H4 (cell line): Measurements from ENCODE around the gene FILIP1. TPM values are rescaled to one million over a fixed set of nuclear protein-coding genes. Genes with fewer than 3 reads are reported as not detected.
"Not testable (repeated sequence)": the region's sequence is repeated elsewhere in the genome, so short reads cannot be mapped to it uniquely, and the experiment has no call there.

Source experiments
- DNase-seq: peaks from one replicate; pipeline ENCODE4 v3.0.0-alpha.2; 2015; ENCODE audit warnings: low spot score
- total RNA-seq: library from RNA; depleted of rRNA; stranded (reverse); fragments of >200 nt; shearing (Covaris generic); gene quantifications from 2 replicates; pipeline ENCODE4 v1.2.3, GENCODE V29; 2014

Gene FILIP1
- total RNA-seq, 1 experiment from 2014 or later: 0.31 TPM

- DNase-seq: no peak
Observed at GRCh38 chr6:75419980-75420379, 73.6 kb downstream of the FILIP1 start.

GRCh38 chr6:75419416-75419815, 74.2 kb downstream of the FILIP1 start:
- DNase-seq: no peak

GRCh38 chr6:75418233-75418632, 75.4 kb downstream of the FILIP1 start:
- DNase-seq: no peak

GRCh38 chr6:75416443-75416842, 77.2 kb downstream of the FILIP1 start:
- DNase-seq: no peak

DNA sequence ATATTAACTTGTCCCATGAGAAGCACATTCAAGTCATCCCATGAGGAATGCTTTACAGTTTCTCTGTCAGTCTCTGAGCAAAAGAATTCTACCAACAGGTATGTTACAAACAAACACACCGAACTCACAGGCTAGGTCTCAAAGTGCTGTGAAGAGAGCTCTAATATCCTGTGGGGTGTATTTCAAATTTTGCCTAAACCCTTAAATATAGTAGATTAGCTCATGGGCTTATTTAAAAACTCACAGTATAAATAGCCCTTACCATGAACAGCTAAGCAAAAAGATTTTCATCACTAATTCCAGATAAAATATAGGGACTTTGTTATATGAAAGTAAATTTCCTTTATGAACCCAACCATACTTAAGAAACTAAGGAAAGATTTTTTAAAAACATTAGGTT, 77.8 kb downstream of the FILIP1 start:
- no peak for DNase-seq

DNA sequence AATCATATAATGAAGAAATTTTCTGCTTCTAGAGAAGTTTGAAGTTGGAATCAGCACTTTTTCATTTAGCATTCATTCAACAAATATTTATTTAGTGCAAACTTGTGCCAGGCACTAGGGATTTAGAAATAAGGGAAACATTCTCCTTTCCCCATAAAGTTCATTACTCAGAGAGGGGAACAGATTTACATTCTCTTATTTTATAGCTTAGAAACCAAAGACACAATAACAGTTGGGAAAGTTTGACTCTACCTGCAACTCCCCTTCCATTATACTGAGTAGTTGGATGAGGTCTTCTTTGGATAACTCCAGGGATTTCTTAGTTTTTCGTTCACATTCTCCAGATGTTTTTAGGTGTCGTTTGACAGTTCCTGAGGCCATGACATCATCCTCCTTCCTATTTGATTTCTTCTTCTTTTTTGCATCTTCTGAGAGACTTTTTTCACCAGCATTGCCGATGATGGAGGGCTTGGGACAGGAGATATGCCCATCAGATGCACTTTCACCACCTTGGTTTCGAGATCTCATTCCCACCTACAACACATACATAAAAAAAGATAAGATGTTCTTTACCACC, 79.1 kb downstream of the FILIP1 start:
- no peak for DNase-seq

DNA sequence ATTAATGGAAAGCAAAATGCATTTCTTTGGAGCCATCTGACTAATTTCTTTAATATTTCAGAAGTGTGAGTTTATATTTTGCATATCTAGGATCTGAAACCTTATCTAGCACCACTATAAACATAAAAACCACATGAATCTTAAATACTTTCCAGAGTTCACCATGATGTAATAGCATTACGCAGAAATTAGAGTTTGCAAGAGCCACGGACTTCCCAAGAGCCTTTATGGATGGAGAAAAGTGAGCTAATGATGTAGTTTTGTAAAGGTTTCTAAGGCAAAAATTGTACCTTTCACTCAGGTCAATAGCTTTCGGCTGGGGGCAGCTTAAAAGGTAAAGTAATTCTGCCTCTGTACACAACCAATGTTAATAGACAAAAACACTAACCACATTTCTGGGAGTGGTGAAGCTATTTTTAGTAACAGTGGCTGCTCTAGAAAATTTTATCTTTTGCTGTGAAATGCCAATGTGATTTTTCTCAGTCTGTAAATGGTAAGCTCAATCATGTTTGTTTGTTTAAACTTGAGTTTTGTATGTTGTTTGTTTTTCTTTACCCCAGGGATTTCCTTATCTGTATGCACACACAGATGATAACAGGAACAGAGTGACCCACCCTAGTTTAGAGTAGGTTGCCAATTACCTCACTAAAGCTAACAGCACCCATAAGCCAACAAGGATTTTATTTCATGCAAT, 80.5 kb downstream of the FILIP1 start:
- peak; percentile 68 for DNase-seq

DNA sequence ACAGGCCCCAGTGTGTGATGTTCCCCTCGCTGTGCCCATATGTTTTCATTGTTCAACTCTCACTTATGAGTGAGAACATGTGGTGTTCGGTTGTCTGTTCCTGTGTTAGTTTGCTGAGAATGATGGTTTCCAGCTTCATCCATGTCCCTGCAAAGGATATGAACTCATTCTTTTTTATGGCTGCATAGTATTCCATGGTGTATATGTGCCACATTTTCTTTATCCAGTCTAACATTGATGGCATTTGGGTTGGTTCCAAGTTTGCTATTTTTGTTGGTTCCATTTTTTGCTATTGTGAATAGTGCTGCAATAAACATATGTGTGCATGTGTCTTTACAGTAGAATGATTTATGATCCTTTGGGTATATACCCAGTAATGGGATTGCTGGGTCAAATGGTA, 83.0 kb downstream of the FILIP1 start:
- DNase-seq: not testable (repeated sequence)

- no peak for DNase-seq
Observed at GRCh38 chr6:75409928-75410327, 83.7 kb downstream of the FILIP1 start.

- DNase-seq: no peak
Observed at GRCh38 chr6:75409286-75409685, 84.3 kb downstream of the FILIP1 start.

DNA sequence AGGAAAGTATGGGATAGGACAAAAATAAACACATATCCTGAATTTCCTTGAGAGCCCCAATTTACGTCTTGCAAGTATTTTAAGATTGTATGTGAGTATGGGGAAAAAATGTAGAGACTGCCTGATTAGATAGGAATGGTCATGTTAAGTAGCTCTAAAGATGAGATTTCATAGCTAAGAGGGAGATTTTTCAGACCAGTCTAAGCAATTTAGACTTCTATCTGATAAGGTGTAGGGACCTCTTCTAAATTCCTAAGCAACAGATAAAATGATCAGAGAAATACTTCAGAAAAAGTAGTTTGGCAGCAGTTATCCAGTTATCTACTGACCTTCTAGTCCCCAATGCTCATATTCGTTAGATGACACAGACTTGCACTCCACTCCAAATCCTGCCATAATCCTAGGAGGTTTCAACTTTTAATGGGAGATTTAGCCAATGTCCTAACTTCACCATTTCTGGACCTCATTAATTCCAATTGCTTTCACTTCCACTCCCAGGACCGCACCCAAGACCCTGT, 90.0 kb downstream of the FILIP1 start:
- DNase-seq: no peak

GRCh38 chr6:75402296-75402695, 91.3 kb downstream of the FILIP1 start:
- DNase-seq: peak; percentile 79

GRCh38 chr6:75397656-75398465, 95.7 kb downstream of the FILIP1 start:
- no peak for DNase-seq

DNA sequence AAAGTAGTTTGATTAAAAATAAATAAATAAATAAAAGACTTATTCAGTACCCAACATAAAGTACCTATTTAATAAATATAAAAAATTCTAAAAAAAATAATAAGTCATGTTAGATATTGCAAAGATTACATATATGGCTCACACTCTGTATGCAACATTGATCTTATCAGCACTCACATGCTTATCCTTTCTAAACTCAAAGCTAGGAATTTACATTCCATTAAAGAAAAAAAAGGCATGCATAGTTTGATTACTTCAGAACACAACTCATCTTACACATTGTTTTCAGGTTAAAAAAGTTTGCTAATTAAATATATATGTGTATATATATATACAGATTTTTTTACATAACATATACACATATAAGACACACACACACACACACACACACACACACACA, 96.4 kb downstream of the FILIP1 start:
- no peak for DNase-seq

DNA sequence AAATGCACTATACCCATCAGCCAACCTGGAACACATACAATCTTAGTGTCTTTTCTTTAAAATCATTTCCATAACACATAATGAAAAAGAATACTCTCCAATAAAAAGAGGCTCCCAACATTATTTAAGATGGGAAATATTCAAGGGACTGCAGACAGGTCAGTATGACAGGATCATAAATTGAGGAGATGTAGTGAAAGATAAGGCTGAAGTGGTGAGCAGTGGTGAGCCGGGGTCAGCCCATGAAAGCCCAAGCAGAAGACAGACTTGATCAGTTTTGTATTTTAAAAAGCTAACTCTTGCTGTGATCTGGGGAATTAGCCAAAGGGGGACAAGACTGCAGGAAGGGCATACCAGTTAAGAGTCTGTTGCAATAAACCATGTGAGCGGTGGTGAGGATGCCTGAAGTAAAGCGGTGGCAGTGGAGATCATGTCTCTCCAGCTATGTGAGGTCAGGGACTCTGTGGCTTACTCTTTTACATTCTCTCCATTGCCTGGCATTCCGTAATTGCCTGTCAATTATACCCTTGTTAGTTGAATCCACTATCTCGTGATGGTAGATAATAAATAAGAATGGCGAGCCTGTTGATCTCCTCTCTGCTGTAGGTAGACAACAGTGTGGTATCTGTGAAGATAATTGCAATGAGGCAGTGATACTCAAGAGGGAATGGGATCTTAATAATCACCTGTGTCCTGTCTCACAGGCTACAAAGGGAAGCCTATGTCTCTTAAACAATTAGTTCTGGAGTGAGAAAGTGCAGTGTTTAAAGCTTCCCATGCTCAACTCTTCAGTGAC, 97.4 kb downstream of the FILIP1 start:
- no peak for DNase-seq

GRCh38 chr6:75393806-75394205, 99.8 kb downstream of the FILIP1 start:
- no peak for DNase-seq

DNA sequence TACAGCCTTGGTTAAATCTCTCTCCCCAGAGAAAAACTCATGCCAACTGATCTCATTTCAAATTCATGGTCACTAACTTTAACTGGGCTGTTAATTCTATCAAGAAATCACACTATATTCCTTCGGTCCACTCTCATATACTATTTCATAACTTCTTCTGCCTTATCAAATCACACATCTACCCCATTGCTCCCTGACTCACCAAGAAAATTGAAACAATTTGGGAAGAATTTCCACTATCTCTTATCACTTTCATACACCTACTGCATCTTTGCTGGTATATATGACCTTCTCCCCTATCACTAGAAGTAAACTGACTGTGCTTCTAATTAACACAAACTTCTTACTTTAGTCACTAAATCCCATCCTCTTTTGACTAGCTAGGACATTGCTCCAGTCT, 102.3 kb downstream of the FILIP1 start:
- no peak for DNase-seq

GRCh38 chr6:75386050-75386770, 107.4 kb downstream of the FILIP1 start:
- no peak for DNase-seq

GRCh38 chr6:75384116-75384515, 109.5 kb downstream of the FILIP1 start:
- no peak for DNase-seq

- no peak for DNase-seq
Observed at GRCh38 chr6:75382634-75382900, 111.0 kb downstream of the FILIP1 start.

- DNase-seq: no peak
Observed at GRCh38 chr6:75381877-75382633, 111.5 kb downstream of the FILIP1 start.
